Brain pericyte (primary cell): ENCODE results near the gene KLF2.
"Not testable (repeated sequence)": the region's sequence is repeated elsewhere in the genome, so short reads cannot be mapped to it uniquely, and the experiment has no call there.

Source experiments
- DNase-seq: peaks from one replicate; pipeline ENCODE4 v3.0.0-alpha.2; 2012; ENCODE audit warnings: low read depth, low spot score

KLF2 gene

DNA sequence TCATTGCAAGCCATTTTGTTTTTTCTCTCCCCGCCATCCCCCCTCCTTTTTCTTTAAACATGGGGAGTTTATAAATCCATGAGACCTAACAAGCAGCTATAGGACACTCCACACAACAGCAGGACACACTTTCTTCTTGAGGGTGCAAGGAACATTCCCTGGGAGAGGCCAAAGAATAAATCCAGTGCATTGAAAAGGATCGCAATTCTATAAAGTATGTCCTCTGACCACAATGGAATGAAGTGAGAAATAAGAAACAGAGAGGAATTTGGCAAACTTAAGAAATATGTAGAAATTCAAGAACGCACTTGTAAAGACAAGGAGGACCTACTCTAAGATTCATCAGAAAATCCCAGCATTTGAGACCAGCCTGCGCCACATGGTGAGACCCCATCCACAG, 11.9 kb downstream of the KLF2 start:
- DNase-seq, result no peak

DNA sequence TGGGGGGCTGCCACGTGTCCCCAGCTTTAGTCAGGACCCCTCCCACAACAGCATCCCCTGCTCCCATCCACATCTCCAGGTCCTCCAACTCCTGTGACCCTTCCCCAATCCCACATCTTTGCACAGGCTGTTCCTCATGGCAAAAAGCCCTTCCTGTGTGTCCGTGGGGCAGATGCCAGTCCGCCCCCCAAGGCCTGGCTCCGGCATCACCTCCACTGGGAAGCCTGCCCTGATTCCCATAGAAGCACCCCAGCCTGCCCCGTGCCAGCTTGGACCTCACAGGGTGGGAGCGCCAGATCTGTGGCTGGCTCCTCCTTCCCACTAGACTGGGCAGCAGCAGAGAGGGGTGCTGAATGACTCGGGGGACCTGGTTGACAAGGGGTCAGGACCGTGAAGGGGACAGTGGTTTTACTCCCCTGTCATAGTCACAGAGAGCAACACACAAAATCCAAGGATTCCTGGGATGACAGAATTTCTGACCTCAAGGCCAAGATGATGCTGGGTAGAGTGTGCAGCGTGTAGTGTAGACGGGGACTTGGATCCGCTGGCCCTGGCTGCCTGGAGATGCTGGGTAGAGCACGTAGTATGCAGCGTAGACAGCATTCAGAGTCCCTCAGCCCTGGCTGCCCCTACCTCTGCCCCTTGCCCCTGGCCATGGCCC, 13.3 kb downstream of the KLF2 start:
- no peak for DNase-seq

GRCh38 chr19:16338470-16339360, 14.1 kb downstream of the KLF2 start:
- no peak for DNase-seq

GRCh38 chr19:16339361-16339725, 14.7 kb downstream of the KLF2 start:
- no peak for DNase-seq

GRCh38 chr19:16340092-16340491, 15.5 kb downstream of the KLF2 start:
- DNase-seq, result no peak

DNA sequence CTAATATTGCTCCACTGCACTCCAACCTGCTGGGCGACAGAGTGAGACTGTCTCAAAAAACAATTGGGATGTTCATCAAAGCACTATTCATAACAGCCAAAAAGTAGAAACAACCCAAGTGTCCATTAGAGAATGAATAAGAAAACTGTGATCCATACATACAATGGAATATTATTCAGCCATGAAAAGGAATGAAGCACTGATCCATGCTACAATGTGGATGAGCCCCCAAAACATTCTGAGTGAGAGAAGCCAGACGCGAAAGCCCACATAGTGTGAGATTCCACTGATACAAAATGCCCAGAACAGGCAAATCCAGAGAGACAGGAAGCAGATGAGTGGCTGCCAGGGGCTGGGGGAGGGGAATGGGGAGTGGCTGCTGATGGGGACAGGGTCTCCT, 16.0 kb downstream of the KLF2 start:
- DNase-seq, result no peak

- no peak for DNase-seq
These were observed 17.5 kb downstream of the KLF2 start for GRCh38 chr19:16342002-16342715.

GRCh38 chr19:16343156-16343555, 18.5 kb downstream of the KLF2 start:
- no peak for DNase-seq

- DNase-seq, result no peak
These were observed 20.8 kb downstream of the KLF2 start for GRCh38 chr19:16345457-16345856.

GRCh38 chr19:16347099-16347498, 22.5 kb downstream of the KLF2 start:
- not testable (repeated sequence) for DNase-seq

DNA sequence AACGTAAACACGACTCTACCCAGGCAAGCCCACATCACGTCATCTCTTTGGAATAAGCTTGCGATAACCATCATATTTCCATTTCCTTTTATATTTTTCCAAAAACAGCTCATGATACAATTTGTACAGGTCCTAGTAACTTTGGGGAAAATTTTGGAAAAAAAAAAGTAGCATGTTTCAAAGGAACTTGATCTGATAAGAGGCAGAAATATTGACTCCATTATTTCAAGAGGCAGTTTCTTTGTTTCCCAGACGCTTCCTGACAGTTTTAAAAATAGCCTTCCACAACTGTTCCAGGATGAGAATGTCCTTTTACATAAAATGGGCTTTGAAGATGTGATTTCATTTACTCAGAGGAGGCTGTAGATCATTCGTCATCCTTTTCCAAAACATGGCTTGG, 23.1 kb downstream of the KLF2 start:
- no peak for DNase-seq

DNA sequence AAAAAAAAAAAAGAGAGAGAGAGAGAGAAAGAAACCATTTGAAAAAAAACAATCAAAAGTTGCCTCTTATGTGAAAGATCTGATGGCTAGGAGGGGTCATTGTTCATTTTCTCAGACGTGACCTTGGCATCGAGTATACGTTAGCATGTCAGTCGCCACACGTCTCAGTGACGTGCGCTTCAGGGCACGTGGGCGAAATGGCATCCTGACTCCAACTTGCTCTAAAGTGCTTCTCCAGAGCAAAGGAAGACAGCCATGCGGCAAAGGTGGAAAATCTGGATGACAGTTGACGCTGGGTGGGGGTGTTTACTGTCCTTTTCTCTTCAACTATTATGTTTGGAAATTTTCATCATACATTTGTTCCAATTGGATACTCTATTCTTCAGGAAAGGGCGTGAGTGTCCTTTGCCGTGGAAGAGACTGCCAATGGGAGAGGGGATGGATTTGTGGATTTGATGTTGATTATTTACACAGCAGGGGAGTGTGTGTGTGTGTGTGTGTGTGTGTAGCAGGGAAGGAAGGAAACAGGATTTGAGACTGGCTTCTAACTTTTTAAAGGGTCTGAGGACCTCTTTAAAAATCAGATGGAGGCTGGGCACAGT, 25.0 kb downstream of the KLF2 start:
- no peak for DNase-seq

DNA sequence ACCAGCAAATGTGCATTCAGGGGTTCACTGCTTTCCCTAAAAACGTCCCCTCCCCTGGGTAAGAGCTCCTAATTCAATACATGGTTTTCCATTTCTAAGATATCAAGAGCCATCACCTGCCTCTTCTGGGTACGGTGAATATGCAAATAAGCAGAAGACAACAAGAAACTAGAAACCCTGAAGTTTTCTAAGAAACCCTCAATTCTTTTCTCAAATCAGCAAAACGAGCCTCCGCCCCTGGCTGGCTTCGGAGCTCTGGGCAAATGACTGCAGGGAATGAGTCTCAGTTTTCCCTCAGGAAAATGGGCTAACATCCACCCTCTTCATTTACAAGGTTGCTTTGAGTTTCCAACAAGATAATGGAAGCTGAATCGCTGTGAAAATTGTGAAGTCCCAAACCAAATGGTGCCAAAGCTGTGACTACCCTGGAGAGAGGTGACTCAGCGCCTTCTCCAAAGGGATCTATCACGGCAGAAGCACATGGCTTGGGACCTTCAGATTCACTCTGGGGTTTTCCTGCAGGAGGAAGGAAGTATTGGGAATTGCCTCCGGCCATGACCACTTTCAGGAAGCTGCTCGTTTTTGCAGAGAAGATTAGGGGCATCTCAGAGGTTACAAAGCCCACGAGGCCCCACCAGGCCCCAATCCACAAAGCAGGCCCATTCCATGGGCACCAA, 26.6 kb downstream of the KLF2 start:
- DNase-seq, result no peak

GRCh38 chr19:16355293-16356043, 30.8 kb downstream of the KLF2 start:
- no peak for DNase-seq

- DNase-seq, result no peak
These were observed 33.8 kb downstream of the KLF2 start for GRCh38 chr19:16358456-16358855.

DNA sequence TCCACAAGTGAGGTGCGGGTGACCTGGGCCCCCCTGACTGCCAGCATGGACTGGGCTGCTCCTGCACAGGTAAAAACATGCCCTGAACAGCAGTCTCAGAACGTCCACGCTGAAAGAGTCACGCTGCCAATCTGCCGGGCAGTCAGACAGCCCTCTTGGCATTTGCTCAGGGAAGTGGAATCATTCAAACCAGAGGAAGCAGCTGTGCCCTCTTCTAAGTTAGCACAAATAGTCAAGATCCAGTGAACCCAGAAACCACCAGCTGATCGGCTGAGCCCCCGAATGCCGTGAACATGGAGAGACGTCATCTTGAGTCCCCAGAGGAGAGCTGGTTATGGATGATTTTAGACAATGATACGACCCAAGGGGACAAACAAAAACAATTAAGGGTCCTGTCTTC, 34.4 kb downstream of the KLF2 start:
- DNase-seq, result no peak

GRCh38 chr19:16359964-16360363, 35.3 kb downstream of the KLF2 start:
- DNase-seq, result no peak

DNA sequence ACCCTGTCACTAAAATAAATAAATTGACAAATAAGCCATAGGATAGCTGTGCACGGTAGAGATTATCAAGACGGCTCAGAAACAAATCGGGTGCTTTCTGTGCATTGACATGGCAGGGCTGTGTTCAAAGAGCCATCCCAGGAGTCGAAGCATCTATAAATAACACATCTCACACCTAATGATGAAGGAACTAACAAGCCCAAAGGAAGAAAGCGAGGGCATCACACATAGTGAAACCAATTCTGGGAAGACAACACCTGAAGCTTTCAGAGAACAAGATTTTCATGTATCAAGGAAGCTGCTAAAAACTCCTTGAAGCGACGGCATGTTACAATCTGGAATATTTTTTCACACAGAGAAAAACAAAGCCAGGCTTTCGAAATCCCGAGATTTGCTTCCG, 36.1 kb downstream of the KLF2 start:
- DNase-seq, result no peak

GRCh38 chr19:16361254-16361653, 36.6 kb downstream of the KLF2 start:
- DNase-seq, result no peak

GRCh38 chr19:16361926-16362325, 37.3 kb downstream of the KLF2 start:
- DNase-seq, result no peak
